PC-9 (cell line): ENCODE measurements around the gene NOD1.

Experiments
- EZH2 ChIP-seq: fragments of 200-600 bp; sonication (generic); IDR thresholded peaks from 2 replicates; pipeline ENCODE4 v1.8.0; 2017; ENCODE audit warnings: antibody characterized with exemption, low read depth
- TF ChIP-seq, protein P1 (sequence below): fragments of 200-600 bp; sonication (generic); conservative IDR thresholded peaks from 2 replicates; pipeline ENCODE4 v1.6.1; 2017; ENCODE audit warnings: mixed run types, antibody characterized with exemption, mild to moderate bottlenecking, moderate library complexity

DNA sequence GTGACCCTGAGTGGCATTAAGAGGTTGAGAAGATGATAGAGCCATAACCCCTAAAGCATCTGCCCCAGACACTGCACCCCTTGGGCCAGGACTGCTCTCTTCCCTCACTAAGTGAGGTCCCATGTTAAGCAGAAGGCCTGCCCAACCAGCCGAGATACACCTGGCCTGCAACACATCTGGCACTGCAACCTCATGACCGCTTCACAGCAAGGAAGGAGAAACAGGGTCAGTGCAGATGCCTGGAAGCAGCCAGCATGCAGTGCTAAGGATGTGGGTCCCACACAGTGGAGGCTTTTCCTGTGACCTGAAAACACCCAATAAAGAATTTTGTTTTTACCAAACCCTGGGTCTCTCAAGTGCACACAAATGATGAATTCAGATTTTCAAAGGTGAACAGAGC lies 7.4 kb downstream of the NOD1 start:
- TF ChIP-seq, protein P1, sequence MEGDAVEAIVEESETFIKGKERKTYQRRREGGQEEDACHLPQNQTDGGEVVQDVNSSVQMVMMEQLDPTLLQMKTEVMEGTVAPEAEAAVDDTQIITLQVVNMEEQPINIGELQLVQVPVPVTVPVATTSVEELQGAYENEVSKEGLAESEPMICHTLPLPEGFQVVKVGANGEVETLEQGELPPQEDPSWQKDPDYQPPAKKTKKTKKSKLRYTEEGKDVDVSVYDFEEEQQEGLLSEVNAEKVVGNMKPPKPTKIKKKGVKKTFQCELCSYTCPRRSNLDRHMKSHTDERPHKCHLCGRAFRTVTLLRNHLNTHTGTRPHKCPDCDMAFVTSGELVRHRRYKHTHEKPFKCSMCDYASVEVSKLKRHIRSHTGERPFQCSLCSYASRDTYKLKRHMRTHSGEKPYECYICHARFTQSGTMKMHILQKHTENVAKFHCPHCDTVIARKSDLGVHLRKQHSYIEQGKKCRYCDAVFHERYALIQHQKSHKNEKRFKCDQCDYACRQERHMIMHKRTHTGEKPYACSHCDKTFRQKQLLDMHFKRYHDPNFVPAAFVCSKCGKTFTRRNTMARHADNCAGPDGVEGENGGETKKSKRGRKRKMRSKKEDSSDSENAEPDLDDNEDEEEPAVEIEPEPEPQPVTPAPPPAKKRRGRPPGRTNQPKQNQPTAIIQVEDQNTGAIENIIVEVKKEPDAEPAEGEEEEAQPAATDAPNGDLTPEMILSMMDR = no peak
- TF ChIP-seq EZH2 = no peak
